NCI-H1105 treated with DMSO at 0.1 percent for 48 hours (cell line): ENCODE measurements around the gene JARID2.

Experiments
- DNase-seq: peaks from one replicate; lab custom pipeline; 2025; lab: John Stamatoyannopoulos, UW

JARID2 gene

DNA sequence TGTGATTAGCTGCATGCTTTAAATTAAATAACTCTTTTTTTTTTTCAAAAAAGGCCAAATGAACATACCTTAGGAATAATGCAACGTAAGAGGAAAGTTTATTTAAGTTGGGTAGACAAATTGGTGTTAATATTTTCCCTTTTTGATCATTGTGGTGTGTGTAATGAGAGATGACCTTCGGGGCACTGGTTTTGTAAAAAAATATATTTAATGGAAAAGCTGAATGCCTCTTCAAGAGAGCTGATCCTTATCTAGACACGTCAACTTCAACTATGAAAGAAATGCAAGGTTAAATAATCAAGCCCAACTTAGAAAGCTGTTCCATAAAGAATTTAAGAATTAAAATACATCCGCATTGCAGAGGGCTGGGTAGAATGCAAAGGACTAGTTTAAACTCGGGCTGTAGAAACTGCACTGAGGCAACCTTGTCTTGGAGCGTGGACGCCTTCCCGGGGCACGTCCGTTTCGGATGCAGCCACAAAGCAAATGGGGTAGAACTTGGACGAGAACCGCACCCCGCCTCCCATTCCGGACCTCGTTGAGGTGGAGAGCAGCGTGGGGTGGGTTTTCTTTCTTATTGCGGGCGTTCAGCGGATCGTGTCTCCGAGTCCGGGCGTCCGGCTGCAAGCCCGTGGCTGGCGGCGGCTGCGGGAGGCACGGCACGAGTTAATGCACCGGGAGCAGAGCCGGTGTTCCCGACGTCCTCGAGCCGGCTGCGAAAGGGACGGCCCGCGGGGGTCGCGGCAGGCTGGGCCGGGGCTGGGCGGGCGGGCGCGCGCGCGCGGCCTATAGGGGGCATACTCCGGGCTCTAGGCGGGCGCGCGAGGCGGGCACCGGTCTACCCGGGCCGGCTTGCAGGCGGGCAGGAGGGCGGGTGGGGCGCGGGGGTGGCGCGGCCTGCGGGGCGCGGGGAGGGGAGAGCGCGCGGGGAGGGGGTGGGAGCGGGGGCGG lies 1.9 kb downstream of the JARID2 start:
- peak; percentile 47 for DNase-seq

DNA sequence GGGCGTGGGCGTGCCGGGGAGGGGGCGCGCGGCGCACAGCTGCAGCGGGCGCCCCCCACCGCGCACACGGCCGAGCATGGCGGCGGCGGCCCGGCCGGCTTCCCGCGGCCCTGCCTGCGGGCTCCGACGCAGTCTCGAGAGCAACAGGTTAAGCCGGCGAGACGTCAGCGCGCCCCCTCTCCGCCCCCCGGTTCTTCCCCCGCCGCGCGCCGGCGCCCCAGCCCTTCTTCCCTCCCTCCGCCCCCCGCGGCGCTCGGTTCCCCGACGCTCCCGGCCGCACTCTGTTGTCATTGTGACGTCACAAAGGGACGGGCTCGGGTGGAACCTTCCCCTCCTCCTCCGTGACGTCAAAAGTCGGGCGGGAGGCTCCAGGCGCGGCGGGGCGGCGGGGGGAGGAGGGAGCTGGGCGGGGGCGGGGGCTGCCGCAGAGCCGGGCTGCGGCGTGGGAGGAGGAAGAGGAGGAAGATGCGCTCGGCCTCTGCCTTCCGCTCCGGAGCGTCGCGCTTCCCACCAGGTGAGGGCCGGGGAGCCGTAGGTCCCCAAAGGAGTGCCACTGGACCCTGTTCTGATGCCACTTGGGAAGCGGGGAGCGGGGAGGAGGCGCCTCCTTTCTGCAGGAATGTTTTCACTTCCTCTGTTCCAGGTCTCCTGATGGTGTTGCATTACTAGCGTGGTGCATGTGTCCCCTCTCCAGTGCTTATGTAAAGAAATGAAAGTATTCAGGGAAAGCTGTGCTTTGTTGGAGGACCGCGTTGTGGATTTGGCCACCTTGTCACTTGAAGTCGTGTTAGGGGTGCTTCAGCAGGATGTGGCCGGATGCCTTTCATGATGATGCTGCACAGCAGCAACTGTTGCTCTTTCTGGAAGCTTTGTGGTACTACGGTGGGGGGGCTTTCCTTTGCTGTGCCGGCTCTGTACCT lies 2.8 kb downstream of the JARID2 start:
- peak; percentile 89 for DNase-seq

DNA sequence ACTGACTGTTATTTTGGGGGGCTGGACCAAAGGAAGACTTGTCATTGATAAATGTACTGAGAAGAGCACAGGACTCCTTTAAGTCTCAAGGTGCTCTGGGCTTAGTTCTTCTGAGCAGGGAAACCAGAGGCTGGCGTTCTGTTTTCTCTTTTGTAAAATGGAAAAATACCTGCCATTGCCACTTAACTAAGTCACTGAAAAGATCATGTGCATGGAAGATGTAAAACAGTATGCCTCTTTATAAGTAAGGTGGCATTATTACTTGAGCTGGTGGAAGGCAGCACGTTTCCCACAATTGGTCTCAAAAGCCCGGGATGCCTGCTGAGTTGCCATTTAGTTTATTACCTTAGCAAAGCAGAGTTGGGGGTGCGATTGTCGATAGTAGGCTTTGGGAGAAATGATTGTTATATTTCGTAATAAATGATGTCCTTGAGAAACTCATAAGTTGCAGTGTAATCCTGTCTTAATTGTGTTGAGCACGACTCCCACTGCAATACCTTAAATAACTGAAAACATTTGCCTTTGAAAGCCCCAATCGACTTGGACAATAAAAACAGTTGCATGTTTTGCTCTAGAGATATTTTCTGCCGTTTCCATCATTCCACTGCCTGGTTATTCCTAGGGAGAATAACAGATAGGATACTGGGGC lies 3.6 kb downstream of the JARID2 start:
- no peak for DNase-seq

DNA sequence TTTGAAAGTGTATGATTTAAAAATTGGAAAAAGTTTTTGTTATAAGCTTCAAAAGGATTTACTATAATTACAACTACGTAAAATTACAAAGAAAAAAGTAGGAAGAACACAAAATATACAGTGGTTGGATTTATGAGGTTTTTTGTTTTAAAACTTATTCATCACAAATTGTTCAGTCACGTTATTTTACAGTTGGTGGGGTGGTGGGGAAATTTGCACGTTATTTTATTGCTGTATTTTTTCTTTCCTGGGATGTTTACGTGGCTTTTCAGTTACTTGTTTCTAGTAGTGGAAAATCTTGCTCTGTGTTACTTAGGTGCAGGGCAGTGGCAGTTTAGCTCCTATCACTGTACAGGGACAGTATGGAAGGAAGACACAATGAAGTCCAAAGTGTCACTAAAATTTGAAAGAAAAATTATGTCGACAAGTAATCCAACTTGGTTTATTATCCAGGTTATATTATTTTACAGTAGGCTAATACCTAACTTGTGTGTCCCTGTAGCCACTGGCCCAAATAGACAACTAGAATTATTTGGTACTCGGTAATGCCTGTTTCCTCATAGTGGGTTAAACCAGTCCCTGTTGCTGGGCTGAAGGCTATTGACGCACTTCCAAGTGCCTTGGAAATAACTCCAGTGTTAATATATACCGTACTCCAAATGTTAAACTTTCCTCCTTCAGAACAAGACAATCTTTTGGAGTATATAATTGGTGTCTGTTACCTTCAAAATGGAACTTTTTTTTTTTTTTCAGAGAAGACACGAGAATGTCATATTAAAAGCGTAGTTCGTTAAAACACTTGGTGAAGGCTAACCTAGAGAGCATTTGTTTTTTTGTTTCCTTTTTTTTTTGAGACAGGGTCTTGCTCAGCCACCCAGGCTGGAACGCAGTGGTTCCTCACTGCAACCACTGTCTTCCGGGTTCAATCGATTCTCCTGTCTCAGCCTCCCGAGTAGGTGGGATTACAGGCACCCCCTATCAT lies 4.6 kb downstream of the JARID2 start:
- no peak for DNase-seq

DNA sequence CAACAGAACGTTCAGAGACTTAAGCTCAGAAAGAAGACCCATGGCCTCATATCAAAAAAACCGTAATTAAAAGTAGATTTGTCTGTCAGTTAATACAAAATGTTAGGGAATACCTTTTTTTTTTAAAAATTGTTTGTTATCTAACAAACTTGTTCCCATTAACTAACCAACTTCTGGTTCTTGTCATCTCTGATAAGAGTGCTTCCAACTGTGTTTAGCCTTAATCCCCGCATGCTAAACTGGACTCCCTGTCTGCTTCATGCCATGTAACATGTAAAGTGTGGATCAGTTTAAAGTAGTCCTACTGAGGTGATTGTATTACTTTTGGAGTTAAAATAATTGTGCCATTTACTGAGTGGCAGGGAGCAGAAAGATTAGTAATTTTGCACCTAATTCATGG lies 6.3 kb downstream of the JARID2 start:
- DNase-seq, result no peak

DNA sequence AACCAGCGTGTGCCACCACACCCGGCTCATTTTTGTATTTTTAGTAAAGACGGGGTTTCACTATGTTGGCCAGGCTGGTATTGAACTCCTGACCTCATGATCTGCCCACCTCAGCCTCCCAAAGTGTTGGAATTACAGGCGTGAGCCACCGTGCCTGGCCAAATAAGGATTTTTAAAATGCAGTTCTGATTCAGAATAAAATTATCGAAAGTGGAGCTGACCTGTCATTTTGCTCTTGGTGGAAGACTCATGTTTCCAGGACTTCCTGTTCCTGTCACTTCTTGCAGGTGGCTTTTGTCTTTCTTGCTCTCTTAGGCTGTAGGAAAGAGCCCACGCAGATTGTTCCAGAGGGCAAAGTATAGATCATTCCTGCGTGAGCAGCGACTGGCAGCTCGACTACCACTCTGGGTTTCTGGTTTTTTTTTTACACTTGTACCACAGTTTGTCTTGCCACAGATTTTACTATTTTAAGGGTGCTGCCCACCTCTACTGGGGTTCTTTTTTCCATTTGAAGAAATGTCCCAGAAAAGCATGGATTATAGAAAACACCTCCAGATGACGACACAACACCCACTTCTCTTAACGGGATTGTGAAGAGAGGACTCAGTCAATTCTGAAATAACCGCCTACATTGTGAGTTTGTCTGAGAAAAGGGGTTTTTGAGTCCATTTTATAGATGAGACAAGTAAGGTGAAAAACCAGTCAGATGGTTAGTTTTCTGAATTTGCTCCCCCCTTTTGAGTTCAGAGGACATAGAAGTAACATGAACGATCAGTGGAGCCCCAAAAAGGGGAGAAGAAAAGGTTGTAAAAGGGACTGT lies 7.5 kb downstream of the JARID2 start:
- no peak for DNase-seq

DNA sequence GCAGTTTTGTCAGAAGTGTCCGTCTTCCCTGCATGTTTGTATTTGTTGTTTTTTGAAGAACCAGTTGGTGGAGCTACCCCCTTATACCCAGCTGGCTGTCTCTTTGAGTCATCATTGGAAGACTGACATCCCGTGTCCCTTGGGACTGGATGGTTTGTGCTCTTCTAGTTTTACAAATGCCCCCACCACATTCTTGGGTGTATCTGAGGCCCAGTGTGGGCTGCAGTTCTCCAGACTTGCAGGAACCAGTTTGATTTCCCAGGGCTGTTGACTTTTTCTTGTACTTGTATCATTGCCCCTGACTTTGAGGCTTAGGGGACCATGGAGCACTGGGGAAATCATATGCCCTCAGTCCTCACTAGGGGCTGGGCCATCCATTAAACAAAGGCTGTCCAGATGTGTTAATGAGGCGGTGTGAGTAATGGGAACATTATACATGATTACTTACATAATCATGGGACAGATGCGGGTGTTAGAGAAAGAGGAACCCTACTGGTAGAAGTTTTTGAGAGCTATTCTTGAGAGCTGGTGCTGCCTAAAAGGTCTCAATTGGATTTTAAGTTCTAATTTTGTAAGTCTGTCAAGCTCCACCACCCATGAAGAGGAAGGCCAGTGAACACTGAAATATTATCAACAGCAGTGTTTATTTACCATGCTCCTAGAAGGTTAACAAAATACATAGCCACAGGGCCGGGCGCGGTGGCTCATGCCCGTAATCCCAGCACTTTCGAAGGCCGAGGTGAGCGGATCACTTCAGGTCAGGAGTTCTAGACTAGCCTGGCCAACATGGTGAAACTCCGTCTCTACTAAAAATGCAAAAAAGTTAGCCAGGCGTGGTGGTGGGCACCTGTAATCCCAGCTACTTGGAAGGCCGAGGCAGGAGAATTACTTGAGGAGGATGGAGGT lies 8.5 kb downstream of the JARID2 start:
- DNase-seq, result no peak

DNA sequence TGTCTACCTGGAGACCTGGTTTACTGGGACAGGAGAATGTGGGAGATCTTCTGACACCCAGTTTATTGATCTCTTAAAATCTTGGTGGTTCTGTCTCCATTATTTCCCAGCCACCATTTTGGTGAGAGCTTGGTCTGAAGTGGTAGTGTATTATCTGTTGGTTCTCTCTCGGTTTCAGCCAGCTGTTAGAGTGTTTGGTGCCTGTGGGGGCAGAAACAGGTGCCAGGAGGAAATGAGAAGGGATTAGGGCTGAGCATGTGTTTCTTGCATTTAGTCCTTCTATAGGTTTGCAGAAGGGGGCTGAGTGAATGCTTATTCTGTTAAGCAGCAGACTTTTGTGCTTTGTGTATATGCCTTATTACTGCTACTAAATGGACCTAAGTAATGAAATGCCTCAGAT lies 9.6 kb downstream of the JARID2 start:
- DNase-seq, result no peak

DNA sequence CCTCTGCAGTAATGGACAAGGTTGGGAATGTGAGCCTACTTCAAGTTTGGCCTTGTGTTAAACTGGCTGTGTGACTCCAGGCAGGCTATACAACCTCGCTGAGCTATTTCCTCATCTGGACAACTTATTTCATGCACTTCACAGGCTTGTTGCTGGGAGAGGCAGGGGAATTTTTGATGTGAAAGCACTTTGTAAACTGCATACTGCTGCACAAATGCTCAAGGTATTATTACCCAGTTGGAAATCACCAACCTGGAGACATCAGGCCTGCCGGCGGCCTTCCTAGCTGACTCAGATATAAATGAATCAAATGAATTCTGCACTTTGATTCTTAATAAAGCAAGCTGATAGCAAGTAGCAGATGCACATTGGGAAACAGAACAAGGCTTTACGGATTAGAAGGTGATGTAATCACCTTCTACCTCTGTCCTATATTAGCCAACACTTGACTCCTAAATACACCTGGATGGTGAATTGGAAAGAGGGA lies 10.1 kb downstream of the JARID2 start:
- no peak for DNase-seq

DNA sequence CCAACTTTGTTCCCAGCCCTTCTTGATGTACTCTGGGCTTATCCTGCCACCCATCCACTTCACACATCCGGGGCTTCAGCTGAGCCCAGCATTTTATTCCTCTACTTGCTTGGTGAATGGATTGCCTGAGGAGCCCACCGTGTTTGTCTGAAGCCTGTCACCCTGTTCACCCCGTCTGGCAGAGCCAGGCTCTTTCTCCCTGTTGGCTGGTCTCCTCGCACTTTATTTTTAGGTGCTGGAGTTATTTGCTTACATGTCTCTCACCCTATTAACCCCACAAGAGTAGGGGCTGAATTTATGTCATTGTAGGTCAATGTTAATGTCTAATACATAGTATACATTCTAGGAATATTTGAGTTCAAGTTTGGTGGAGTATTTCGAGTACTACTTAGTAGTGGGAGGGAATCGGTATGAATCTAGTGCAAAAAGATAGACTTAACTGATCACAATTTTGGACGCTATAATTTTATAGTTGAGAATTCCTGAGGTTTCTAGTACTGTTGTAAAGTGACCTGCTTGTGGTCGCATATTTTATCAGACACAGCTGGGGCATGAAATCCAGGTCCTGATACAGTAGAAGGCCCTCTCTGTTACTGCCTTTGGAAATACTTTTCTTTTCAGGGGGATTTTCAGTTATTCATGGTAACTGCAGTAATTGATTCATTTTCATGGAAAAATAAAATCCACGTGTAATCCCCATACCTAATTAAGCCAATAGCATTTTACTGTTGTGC lies 10.8 kb downstream of the JARID2 start:
- DNase-seq, result no peak

DNA sequence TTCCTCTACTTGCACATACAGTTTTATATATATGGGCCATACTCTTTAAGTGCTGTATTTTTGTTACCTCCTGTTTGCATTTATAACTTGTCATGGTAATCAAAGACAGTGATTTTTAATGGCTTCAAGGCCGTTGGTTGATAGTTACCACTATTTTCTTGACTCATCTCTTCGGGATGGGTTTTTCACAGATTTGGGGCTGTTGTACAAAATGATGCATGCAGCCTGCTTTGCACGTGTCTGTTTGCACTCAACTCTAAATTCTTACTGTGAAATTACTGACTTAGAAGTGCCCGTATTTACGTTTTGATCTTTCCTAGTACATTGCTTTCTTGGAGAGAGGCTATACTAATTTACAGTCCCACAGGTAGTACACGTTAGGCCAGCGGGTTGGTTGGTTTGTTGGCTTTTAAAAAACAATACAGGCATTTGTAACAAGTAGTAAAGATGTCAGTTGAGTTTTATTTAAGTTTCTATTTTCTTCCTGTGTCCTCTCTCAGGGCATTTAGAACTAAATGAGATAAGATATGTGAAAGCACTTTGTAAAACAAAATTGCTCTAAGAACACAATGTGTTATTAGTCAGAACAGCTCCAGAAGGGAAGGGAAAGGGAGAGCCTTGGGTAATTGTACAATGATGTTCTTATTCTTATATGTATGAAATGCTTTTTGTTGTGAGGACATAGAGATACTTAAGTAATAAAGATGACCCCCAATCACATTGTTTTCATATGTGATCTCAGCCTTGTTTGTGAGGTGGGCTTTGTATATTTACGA lies 11.7 kb downstream of the JARID2 start:
- DNase-seq, result no peak

DNA sequence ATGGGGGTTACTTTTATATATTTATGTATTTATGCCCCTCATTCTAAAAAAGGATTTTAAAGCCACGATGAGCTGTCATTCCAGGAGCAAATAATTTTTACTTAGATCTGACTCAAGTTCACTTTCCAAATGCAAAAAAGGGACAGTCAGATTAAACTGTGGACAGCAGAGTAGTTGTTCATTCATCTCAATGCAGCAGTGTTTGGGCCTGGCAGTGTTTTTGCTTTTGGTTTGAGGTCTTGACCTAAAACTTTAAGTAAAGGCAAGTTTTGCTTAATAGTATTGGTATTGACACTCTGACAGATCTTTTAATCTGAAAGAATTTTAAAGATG lies 13.9 kb downstream of the JARID2 start:
- no peak for DNase-seq

DNA sequence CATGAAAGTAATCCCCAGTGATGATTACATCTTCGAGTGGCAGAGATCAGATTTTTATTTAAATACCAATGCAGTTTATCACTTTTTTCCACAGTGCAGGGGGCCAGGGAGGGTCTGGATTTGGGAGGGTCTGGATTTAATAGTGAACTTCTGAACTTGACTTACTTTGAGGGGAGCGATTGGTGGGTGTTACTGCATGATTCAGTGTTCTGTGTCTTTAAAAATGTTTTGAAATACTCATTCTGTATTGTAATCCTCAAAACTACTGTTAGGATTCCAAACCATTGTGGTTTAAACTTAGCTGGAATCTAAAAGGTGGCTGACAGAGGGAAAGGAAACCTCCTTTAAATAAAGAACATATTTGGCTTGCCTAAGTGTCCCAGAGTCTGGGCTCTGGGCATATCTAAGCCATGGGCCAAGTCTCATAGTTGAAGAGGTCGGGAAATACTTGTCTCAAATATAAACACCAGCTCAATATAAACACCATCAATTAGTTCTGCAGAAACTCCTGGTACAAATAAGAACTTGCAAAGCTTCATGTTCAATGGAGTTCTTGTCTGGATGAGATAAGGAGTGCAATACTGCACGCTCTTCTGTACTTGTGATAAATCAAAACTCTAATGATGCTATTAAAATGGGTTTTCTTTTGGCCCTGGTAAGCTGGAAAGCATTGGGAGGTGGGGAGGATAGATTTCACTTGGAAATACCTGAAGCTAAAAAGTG lies 14.4 kb downstream of the JARID2 start:
- DNase-seq, result no peak

DNA sequence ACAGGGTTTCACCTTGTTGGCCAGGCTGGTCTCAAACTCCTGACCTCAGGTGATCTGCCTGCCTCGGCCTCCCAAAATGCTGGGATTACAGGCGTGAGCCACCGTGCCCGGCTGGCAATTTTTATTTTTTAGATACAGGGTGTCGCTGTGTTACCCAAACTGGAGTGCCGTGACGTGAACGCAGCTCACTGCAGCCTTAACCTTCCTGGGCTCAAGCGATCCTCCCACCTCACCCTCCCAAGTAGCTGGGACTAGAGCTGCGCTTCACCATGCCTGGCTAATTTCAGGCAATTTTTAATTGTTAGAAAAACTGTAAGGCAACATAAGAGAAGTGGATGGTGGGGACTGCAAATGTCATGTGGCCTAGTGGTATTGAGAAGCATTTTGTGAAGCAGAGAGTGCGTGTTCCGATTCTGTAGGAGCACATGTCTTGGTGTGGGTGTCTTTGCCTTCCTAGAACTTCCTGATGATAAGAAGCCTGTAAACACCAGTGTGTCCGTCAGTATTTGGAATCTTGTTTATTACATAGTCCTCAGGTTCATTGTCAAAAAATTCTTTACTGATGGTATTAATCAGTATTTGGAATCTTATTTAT lies 18.0 kb downstream of the JARID2 start:
- no peak for DNase-seq

DNA sequence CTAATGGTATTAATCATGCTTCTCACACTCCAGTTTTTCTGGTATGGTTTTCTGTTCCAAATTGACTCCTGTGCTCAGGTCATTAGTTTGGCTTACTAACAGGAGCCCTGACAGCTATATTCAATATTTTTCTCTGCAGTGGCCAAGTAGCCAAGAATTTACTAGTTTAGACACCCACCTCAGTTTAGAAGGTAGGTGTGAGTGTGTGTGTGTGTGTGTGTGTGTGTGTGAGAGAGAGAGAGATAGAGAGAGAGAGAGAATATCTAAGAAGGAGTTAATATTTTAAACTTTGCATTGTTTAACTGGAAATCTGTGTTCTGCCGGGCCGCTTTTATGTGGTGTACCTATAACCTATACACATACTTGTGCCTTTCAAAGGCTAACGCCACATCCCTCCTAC lies 18.5 kb downstream of the JARID2 start:
- no peak for DNase-seq

DNA sequence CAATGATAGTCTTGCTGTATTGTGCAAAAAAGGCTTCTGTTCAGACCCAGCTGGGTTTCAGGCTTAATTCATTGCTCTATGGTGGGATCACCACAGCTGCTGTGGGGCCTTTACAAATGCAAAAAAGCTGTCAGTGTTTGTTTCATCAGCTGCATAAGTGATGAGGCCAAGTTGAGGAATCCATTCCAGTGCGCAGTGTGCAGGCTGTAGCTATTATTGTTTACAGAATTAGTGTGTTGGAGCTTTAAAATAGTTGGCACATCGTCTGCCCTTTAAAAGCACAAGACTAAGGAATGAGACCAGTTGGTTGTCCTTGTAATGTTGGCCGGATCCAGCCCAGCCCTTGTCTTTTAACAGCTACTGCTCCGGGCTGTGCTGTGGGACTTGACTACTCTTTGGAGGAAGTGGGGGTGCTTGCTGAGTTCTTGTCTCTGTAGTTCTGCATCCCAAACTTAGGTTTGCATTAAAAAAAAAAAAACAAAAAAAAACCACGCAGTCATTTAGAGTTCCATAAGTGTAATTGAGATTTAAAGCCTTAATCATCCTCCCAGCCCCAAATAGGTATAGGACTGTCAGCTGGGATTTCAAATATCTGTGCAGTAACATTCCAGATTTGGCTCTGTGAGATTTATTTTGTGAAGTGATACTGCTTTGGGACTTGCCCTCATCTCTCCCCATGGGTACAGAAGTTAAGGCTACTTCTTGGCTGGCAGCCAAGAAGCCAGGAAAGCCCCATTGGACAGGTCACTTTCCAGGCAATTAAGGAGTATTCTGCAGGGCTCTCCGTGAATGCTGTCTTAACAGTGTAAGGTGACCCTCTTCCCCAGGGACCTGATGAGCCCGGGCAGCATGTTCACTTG lies 19.3 kb downstream of the JARID2 start:
- DNase-seq, result no peak
